Measurements from ENCODE around the gene ZNF284. TPM values are rescaled to one million over a fixed set of nuclear protein-coding genes. Genes with fewer than 3 reads are reported as not detected.

ZNF284 gene
- polyA plus RNA-seq, 2 of the 4 experiments (the other 2 are of a cell fraction), result 1.0 to 1.2 TPM

DNA sequence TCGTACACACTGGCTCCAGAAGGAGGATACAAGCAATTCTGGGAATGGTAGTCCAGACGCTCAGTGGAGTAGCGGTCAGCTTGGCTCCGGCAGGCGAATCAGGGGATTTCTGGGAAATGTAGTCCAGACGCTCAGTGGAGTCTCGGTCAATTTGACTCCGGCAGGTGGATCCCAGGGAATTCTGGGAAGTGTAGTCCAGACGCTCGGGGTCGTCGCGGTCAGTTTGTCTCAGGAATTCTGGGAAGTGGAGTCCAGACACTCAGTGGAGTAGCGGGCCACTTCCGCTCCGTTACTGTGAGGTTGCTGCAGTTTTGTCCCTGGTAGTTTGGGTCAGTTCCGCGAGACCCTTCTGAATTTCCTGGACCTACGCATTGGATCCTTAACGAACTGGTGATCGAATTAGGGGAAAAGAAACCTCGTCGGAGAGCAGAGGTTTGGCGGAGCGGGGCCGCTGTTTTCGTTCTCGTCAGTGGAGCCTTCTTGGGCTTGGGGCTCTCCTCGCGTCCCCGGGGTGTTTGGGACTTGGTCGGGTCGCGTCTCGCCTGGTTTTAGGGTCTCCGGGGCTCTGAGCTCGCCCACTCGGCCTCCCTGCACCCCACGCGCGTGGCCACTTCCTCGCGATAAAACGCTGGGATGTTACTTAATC, 41.3 kb downstream of the ZNF284 start, which contains the start of gene ZNF225:
TSS of gene ZNF225 (plus strand) at position 262 of the 646 bp plus-strand sequence. CDS start 2,429 bp downstream, outside the sequence.
- POLR2A ChIA-PET, result interaction anchor here (1.0 to 2.6 kb wide), 2 partner anchors 19 to 52 kb away, joined by 8 to 18 read pairs; partner anchors contain the start of genes ZNF224 and ZNF226
- CTCF ChIA-PET, result interaction anchor here (1.4 kb wide), 1 partner anchor 18 kb away, joined by 4 read pairs; no protein-coding TSS in a partner anchor
- Histone ChIP-seq H3K9me3 (peaks cover 38% of the 10 kb centered on the region), H3K4me1 (no peaks in the 10 kb centered on the region), H3K4me3 (peak within 1 kb of the TSS; percentile 79), H3K4me2 (peak within 1 kb of the TSS; percentile 91), H3K27ac (peak within 1 kb of the TSS; percentile 79 to 84)
- ATAC-seq (peak; percentile 98 to 99), FAIRE-seq (peak; percentile 51), DNase-seq (ENCODE audit: low read depth in 1 of 2, low spot score in 1 of 2) (peak; percentile 97 to 99)
- WGBS (ENCODE audit: missing lambda C conversion rate), result under 1% methylated on average over 44 of the region's 44 CpGs
- TF ChIP-seq CBX2 (IDR thresholded peaks at IDR 0.05; ENCODE audit: borderline replicate concordance, low read depth), result no peak
- TF ChIP-seq CEBPB (IDR thresholded peaks at IDR 0.05), result no peak
- TF ChIP-seq, protein P1, sequence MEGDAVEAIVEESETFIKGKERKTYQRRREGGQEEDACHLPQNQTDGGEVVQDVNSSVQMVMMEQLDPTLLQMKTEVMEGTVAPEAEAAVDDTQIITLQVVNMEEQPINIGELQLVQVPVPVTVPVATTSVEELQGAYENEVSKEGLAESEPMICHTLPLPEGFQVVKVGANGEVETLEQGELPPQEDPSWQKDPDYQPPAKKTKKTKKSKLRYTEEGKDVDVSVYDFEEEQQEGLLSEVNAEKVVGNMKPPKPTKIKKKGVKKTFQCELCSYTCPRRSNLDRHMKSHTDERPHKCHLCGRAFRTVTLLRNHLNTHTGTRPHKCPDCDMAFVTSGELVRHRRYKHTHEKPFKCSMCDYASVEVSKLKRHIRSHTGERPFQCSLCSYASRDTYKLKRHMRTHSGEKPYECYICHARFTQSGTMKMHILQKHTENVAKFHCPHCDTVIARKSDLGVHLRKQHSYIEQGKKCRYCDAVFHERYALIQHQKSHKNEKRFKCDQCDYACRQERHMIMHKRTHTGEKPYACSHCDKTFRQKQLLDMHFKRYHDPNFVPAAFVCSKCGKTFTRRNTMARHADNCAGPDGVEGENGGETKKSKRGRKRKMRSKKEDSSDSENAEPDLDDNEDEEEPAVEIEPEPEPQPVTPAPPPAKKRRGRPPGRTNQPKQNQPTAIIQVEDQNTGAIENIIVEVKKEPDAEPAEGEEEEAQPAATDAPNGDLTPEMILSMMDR (IDR thresholded peaks at IDR 0.05), result no peak
- TF ChIP-seq, protein P2, sequence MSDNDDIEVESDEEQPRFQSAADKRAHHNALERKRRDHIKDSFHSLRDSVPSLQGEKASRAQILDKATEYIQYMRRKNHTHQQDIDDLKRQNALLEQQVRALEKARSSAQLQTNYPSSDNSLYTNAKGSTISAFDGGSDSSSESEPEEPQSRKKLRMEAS (IDR thresholded peaks at IDR 0.05), result peak; percentile 60; the same call in 1 of the 2 replicates
- peak; percentile 45; the same call in 1 of the 2 replicates for TF ChIP-seq PHF8 (IDR thresholded peaks at IDR 0.05; ENCODE audit: borderline replicate concordance, low read depth)
- TF ChIP-seq RNF2 (IDR thresholded peaks at IDR 0.05; ENCODE audit: borderline replicate concordance, low read depth), result no peak
- TF ChIP-seq, protein P3, sequence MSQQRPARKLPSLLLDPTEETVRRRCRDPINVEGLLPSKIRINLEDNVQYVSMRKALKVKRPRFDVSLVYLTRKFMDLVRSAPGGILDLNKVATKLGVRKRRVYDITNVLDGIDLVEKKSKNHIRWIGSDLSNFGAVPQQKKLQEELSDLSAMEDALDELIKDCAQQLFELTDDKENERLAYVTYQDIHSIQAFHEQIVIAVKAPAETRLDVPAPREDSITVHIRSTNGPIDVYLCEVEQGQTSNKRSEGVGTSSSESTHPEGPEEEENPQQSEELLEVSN (IDR thresholded peaks at IDR 0.05; ENCODE audit: borderline replicate concordance, low read depth), result no peak
- TF ChIP-seq, protein P4, sequence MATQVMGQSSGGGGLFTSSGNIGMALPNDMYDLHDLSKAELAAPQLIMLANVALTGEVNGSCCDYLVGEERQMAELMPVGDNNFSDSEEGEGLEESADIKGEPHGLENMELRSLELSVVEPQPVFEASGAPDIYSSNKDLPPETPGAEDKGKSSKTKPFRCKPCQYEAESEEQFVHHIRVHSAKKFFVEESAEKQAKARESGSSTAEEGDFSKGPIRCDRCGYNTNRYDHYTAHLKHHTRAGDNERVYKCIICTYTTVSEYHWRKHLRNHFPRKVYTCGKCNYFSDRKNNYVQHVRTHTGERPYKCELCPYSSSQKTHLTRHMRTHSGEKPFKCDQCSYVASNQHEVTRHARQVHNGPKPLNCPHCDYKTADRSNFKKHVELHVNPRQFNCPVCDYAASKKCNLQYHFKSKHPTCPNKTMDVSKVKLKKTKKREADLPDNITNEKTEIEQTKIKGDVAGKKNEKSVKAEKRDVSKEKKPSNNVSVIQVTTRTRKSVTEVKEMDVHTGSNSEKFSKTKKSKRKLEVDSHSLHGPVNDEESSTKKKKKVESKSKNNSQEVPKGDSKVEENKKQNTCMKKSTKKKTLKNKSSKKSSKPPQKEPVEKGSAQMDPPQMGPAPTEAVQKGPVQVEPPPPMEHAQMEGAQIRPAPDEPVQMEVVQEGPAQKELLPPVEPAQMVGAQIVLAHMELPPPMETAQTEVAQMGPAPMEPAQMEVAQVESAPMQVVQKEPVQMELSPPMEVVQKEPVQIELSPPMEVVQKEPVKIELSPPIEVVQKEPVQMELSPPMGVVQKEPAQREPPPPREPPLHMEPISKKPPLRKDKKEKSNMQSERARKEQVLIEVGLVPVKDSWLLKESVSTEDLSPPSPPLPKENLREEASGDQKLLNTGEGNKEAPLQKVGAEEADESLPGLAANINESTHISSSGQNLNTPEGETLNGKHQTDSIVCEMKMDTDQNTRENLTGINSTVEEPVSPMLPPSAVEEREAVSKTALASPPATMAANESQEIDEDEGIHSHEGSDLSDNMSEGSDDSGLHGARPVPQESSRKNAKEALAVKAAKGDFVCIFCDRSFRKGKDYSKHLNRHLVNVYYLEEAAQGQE (IDR thresholded peaks at IDR 0.05), result peak; percentile 39; the same call in 1 of the 2 replicates
- TF ChIP-seq POLR2A (IDR thresholded peaks at IDR 0.05; ENCODE audit: low read length), result peak; percentile 61
- peak; percentile 84 for TF ChIP-seq MYC (IDR thresholded peaks at IDR 0.05; ENCODE audit: borderline replicate concordance, low read length)
- TF ChIP-seq HEYL (CRISPR knock-in tag; IDR thresholded peaks at IDR 0.05), result no peak
- TF ChIP-seq EHMT2 (IDR thresholded peaks at IDR 0.05; ENCODE audit: low read depth), result no peak
- no peak for TF ChIP-seq JUNB (IDR thresholded peaks at IDR 0.05)
- TF ChIP-seq CHD2 (IDR thresholded peaks at IDR 0.05; ENCODE audit: low read length, partially characterized antibody), result peak; percentile 61
- TF ChIP-seq, protein P5, sequence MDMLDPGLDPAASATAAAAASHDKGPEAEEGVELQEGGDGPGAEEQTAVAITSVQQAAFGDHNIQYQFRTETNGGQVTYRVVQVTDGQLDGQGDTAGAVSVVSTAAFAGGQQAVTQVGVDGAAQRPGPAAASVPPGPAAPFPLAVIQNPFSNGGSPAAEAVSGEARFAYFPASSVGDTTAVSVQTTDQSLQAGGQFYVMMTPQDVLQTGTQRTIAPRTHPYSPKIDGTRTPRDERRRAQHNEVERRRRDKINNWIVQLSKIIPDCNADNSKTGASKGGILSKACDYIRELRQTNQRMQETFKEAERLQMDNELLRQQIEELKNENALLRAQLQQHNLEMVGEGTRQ (IDR thresholded peaks at IDR 0.05), result 0 out of 2 replicates have a peak, but pooled peaks have one; percentile 19
- TF ChIP-seq SREBF2 (IDR thresholded peaks at IDR 0.05), result no peak
- peak in 1 of 2 experiments; percentile 26; a peak in 2 of 5 replicates for TF ChIP-seq RAD21 (conservative IDR thresholded peaks at IDR 0.05 in 1 of 2, IDR thresholded peaks at IDR 0.05 in 1 of 2)
- no peak for TF ChIP-seq MAFK (IDR thresholded peaks at IDR 0.05; ENCODE audit: partially characterized antibody)
- no peak for TF ChIP-seq NPAS2 (CRISPR knock-in tag; IDR thresholded peaks at IDR 0.05; ENCODE audit: borderline replicate concordance)
- no peak for TF ChIP-seq KDM5A (IDR thresholded peaks at IDR 0.05)
- peak; percentile 55 to 80; a peak in 4 of 5 replicates for TF ChIP-seq JUN (IDR thresholded peaks at IDR 0.05)
- TF ChIP-seq, protein P6, sequence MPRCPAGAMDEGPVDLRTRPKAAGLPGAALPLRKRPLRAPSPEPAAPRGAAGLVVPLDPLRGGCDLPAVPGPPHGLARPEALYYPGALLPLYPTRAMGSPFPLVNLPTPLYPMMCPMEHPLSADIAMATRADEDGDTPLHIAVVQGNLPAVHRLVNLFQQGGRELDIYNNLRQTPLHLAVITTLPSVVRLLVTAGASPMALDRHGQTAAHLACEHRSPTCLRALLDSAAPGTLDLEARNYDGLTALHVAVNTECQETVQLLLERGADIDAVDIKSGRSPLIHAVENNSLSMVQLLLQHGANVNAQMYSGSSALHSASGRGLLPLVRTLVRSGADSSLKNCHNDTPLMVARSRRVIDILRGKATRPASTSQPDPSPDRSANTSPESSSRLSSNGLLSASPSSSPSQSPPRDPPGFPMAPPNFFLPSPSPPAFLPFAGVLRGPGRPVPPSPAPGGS (IDR thresholded peaks at IDR 0.05), result 0 out of 3 replicates have a peak, but pooled peaks have one; percentile 27

Measured in A549 (cell line).